Activated T-cell treated with anti-CD3 and anti-CD28 coated beads, Interleukin-2, amount 50 U/mL, for 24 hours (primary cell): ENCODE measurements around the gene F7.

Source experiments
- DNase-seq: peaks from one replicate; pipeline ENCODE4 v3.0.0-alpha.2; 2020
- H3K27ac Mint-ChIP-seq: 2 replicates; pipeline ENCODE4 v1.8.0; 2020; ENCODE audit warnings: mild to moderate bottlenecking, mixed read lengths
- H3K27me3 Mint-ChIP-seq: 2 replicates; pipeline ENCODE4 v1.8.0; 2020; ENCODE audit warnings: mixed read lengths
- H3K36me3 Mint-ChIP-seq: 2 replicates; pipeline ENCODE4 v1.8.0; 2020; ENCODE audit warnings: low read depth, mixed read lengths
- H3K4me1 Mint-ChIP-seq: 2 replicates; pipeline ENCODE4 v1.8.0; 2020; ENCODE audit warnings: low read depth, mixed read lengths
- H3K4me3 Mint-ChIP-seq: 2 replicates; pipeline ENCODE4 v1.8.0; 2020; ENCODE audit warnings: mild to moderate bottlenecking, moderate library complexity, mixed read lengths
- H3K9me3 Mint-ChIP-seq: 2 replicates; pipeline ENCODE4 v1.8.0; 2020; ENCODE audit warnings: mixed read lengths

The F7 gene

DNA sequence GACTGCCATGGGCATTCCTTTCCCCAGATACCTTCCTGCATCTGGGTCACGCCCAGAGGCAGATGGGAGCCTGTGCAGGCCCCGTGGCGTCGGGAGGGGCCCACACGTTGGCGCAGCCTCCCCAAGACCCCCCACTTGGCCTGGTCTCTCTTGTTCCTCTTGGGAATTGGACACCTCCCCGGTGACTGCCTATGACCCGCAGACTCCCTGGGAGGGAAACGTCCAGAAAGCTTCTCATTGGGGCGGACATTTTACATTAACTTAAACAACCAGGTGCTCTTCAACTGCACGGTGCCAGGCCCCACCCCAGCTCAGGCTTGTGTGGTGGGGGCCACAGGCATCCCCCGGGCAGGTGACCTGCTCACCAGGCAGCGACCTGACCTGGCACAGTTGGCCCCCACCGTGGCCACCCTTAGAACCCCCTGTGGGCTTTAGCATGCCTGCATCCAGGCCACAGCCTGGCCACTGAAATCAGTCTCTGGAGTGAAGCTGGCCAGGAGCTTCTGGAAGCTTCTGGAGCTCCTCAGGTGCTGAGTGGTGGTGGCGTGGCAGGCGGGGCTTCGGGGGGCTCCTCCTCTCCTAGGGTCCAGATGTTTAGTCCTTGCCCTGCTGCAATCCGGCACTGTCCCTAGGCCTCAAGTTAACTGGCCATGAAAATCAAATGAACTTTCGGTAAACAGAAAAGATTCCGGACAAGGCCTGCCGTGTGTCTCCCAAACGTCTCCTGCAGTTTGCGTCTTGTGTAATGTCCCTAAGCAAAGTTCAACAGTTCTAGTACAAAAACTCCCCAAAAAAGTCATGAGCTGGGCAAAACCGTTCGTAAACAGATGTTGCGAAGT, 44.3 kb downstream of the F7 start:
- Mint-ChIP-seq H3K27me3 (peaks cover 14% of the 10 kb centered on the region), H3K36me3 (no peaks in the 10 kb centered on the region), H3K4me3 (no peak overlapping the region), H3K4me1 (peaks cover 34% of the 10 kb centered on the region), H3K9me3 (peaks cover 1% of the 10 kb centered on the region), H3K27ac (no peak overlapping the region)
- DNase-seq = peak; percentile 16

DNA sequence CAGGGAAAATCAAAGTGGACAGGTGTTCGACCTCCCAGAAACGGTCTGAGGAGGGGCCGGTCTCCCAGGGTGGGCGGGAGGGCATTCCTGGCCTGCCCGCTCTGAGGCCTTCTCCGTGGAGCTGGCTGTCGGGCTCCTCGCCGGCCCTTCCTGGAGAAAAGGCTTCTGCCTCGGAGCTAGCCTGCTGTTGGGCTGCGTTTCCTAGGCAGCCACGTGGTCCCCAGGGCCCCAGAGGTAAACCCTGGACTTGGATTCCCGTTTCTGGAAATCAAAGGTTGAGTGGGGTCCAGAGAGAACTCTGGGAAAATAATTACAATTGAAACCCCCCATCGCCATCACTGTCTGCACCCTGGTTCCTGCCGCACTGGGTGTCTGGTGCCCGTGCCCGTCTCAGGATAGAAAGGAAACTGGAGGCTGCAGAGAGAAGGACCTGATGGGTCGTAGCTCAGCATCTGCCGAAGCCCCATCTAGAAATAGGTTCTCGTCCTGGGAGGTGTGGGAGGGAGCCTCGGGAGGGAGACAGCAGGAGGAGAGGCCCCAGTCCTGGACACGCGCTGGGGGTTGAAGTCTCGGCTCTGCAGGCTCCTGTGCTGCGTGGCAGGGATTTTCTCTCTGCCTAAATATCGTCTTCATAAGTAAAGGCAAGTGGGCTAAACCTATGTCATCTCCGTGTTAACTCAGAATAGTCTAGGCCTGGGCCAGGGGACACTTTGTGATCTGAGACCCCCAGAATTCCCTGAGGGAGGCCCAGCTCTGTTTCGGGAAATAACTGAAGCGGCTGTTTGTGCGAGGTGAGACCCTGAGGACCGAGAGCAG, 45.2 kb downstream of the F7 start:
- H3K4me1 Mint-ChIP-seq = peaks cover 30% of the 10 kb centered on the region
- peaks cover 14% of the 10 kb centered on the region for H3K27me3 Mint-ChIP-seq
- peak; percentile 2 for DNase-seq
- H3K27ac Mint-ChIP-seq = no peak overlapping the region
- H3K4me3 Mint-ChIP-seq = no peak overlapping the region
- H3K9me3 Mint-ChIP-seq = peaks cover 9% of the 10 kb centered on the region
- no peaks in the 10 kb centered on the region for H3K36me3 Mint-ChIP-seq

- Mint-ChIP-seq H3K4me1 (peaks cover 24% of the 10 kb centered on the region), H3K4me3 (peak overlapping the region; percentile 57), H3K9me3 (peaks cover 14% of the 10 kb centered on the region), H3K36me3 (no peaks in the 10 kb centered on the region), H3K27ac (peak overlapping the region; percentile 17), H3K27me3 (peaks cover 14% of the 10 kb centered on the region)
- DNase-seq = peak; percentile 43
These were observed 46.4 kb downstream of the F7 start for GRCh38 chr13:113151745-113152690.

GRCh38 chr13:113152691-113152983, 47.0 kb downstream of the F7 start:
- Mint-ChIP-seq H3K27ac (peak overlapping the region; percentile 38), H3K4me3 (peak overlapping the region; percentile 57), H3K27me3 (peaks cover 14% of the 10 kb centered on the region), H3K4me1 (peaks cover 24% of the 10 kb centered on the region), H3K9me3 (peaks cover 14% of the 10 kb centered on the region), H3K36me3 (no peaks in the 10 kb centered on the region)
- DNase-seq = no peak

DNA sequence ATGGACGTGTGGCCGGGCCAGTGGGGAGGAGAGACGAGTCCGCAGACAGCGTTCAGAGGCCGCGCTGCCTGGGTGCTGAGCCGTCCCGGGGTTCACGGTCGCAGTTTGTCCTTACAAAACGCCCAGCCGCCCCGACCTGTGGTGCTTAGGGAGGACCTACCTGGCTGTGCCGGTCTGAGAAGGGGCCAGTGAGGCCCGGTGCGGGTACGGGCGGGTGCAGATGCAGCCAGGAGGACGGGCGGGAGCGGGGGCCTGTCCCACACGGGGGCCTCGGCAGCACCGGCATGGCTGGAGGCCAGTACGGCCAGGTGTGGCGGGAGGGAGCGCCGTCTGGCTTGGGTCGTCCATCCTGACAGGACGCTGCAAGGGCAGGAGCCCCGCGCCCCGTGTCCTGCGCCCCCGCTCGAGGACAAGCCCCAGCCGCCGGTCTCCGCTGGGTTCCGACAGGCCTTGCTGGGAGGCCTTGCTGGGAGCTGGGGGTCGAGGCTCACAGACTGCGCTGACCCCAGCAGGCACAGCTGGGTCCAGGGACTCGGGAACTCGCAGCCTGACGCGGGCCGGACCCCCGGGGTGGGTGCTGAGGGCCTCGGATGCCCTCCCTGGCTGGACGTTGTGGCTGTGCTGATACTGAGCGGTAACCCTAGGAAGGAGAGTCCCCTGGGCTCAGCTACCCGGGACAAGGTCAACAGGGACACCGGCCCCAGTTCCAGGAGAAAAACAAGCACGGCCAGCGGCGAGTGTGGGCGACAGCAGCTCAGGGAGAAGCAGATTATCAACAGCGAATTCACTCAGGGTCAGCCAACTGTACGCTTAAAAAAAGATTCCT, 47.6 kb downstream of the F7 start:
- H3K27me3 Mint-ChIP-seq = peaks cover 14% of the 10 kb centered on the region
- peak overlapping the region; percentile 66 for H3K4me3 Mint-ChIP-seq
- H3K4me1 Mint-ChIP-seq = peaks cover 24% of the 10 kb centered on the region
- peak; percentile 63 for DNase-seq
- peaks cover 14% of the 10 kb centered on the region for H3K9me3 Mint-ChIP-seq
- peak overlapping the region; percentile 76 for H3K27ac Mint-ChIP-seq
- no peaks in the 10 kb centered on the region for H3K36me3 Mint-ChIP-seq

GRCh38 chr13:113153810-113154748, 48.5 kb downstream of the F7 start:
- peaks cover 14% of the 10 kb centered on the region for H3K9me3 Mint-ChIP-seq
- H3K4me1 Mint-ChIP-seq = peaks cover 24% of the 10 kb centered on the region
- peak; percentile 76 for DNase-seq
- peak overlapping the region; percentile 76 for H3K27ac Mint-ChIP-seq
- peak overlapping the region; percentile 66 for H3K4me3 Mint-ChIP-seq
- H3K27me3 Mint-ChIP-seq = peaks cover 14% of the 10 kb centered on the region
- H3K36me3 Mint-ChIP-seq = no peaks in the 10 kb centered on the region

GRCh38 chr13:113155201-113155600, 49.6 kb downstream of the F7 start:
- Mint-ChIP-seq H3K27ac (peak overlapping the region; percentile 66), H3K4me1 (peaks cover 28% of the 10 kb centered on the region), H3K27me3 (peaks cover 14% of the 10 kb centered on the region), H3K36me3 (no peaks in the 10 kb centered on the region), H3K9me3 (peaks cover 14% of the 10 kb centered on the region), H3K4me3 (no peak overlapping the region)
- DNase-seq = peak; percentile 20

DNA sequence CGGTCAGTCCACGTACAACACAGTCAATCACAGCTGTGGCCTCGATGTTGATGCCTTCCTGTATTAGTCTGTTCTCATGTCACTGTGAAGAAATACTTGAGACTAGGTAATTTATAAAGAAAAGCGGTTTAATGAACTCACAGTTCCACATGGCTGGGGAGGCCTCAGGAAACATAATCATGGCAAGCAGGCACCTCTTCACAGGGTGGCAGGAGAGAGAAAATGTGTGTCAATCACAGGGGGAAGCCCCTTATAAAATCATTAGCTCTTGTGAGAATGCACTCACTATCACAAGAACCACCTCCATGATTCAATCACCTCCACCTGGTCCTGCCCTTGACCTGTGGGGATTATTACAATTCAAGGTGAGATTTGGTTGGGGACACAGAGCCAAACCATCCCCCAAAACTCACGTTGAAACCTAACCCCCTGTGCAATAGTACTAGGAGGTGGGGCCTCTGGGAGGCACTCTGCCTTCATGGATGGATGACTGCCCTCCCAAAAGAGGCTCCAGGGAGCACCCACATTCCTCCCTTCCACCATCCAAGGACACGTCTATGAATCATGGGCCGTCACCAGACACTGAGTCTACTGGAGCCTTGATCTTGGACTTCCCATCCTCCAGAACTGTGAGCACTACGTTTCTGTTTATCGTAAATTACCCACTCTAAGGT, 50.5 kb downstream of the F7 start:
- Mint-ChIP-seq H3K9me3 (peaks cover 14% of the 10 kb centered on the region), H3K4me3 (no peak overlapping the region), H3K36me3 (no peaks in the 10 kb centered on the region), H3K4me1 (peaks cover 32% of the 10 kb centered on the region), H3K27me3 (peaks cover 13% of the 10 kb centered on the region), H3K27ac (no peak overlapping the region)
- peak; percentile 16 for DNase-seq

DNA sequence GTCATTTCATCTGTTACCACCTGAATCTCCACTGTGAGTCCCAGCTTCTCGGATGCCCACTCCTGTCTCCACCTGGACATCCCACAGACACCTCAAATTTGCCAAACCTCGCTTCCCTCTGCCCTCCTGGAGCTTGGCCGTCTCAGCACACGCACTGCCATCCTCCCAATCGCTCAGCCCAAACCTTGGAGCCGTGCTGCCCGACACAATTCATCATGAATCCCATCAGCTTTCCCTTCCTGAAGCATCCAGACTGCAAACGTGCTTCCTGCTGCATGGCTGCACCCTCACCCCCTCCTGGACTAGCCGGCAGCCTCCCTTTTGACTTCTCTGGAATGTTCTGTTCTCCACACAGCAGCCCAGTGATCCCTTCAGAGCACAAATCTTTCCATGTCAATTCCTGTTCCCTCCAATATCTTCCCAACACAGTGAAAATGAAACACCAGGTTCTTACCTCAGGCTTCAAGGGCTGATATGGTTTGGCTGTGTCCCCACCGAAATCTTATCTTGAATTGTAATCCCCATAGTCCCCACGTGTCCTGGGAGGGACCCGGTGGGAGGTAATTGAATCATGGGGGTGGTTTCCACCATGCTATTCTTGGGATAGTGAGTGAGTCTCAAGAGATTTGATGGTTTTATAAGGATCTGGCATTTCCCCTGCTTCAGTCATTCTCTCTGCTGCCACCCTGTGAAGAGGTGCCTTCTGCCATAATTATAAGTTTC, 51.8 kb downstream of the F7 start:
- Mint-ChIP-seq H3K27ac (no peak overlapping the region), H3K4me1 (peaks cover 28% of the 10 kb centered on the region), H3K36me3 (no peaks in the 10 kb centered on the region), H3K4me3 (no peak overlapping the region), H3K9me3 (peaks cover 14% of the 10 kb centered on the region), H3K27me3 (peaks cover 6% of the 10 kb centered on the region)
- DNase-seq = peak; percentile 9

GRCh38 chr13:113157929-113158747, 52.5 kb downstream of the F7 start, which contains the start of gene PROZ:
Gene PROZ, plus strand, starts transcription at chr13:113158648. Its CDS starts 13 bp downstream, at chr13:113158661.
- Mint-ChIP-seq H3K4me1 (peaks cover 24% of the 10 kb centered on the region), H3K27ac (no peak within 1 kb of the TSS), H3K4me3 (no peak within 1 kb of the TSS)

GRCh38 chr13:113158946-113159345, 53.4 kb downstream of the F7 start:
- peaks cover 6% of the 10 kb centered on the region for H3K27me3 Mint-ChIP-seq
- peaks cover 24% of the 10 kb centered on the region for H3K4me1 Mint-ChIP-seq
- peaks cover 14% of the 10 kb centered on the region for H3K9me3 Mint-ChIP-seq
- H3K36me3 Mint-ChIP-seq = no peaks in the 10 kb centered on the region
- H3K4me3 Mint-ChIP-seq = no peak overlapping the region
- no peak for DNase-seq
- no peak overlapping the region for H3K27ac Mint-ChIP-seq

More at GRCh38 chr13:113157929-113158747, 52.5 kb downstream of the F7 start, which contains the start of gene PROZ:
- Mint-ChIP-seq H3K9me3 (peaks cover 14% of the 10 kb centered on the region), H3K27me3 (peaks cover under 1% of the 10 kb centered on the region), H3K36me3 (no peaks in the 10 kb centered on the region)
- DNase-seq = peak; percentile 19
